GM23248 (cell line): ENCODE data around the gene ANKUB1. TPM values are rescaled to one million over a fixed set of nuclear protein-coding genes. Genes with fewer than 3 reads are reported as not detected.
A peak's percentile ranks its signal among the peaks of the same experiment; 100 is the strongest.

ENCODE experiments used
- DNase-seq: peaks from one replicate; pipeline ENCODE4 v3.0.0-alpha.2; 2015
- H2AFZ ChIP-seq: fragments of 200-600 bp; sonication (generic); 2 replicates; pipeline ENCODE4 v1.6.1; 2016; ENCODE audit warnings: antibody characterized with exemption
- H3F3A ChIP-seq: fragments of 200-600 bp; sonication (generic); 2 replicates; pipeline ENCODE4 v1.6.1; 2016; ENCODE audit warnings: mild to moderate bottlenecking, antibody characterized with exemption, mixed run types; ENCODE audit not compliant: insufficient read depth
- H3K27ac ChIP-seq: fragments of 200-600 bp; sonication (generic); 2 replicates; pipeline ENCODE4 v1.5.1; 2016; ENCODE audit warnings: mild to moderate bottlenecking
- H3K27me3 ChIP-seq: fragments of 200-600 bp; sonication (generic); replicated peaks from 2 replicates; pipeline ENCODE4 v1.6.1; 2016; ENCODE audit warnings: mild to moderate bottlenecking; ENCODE audit not compliant: insufficient read depth
- H3K36me3 ChIP-seq: fragments of 200-600 bp; sonication (generic); 2 replicates; pipeline ENCODE4 v1.6.1; 2016; ENCODE audit warnings: low read depth, mild to moderate bottlenecking
- H3K4me1 ChIP-seq: fragments of 200-600 bp; sonication (generic); 2 replicates; pipeline ENCODE4 v1.6.1; 2016; ENCODE audit warnings: mild to moderate bottlenecking; ENCODE audit not compliant: insufficient read depth
- H3K4me2 ChIP-seq: fragments of 200-600 bp; sonication (generic); one replicate; pipeline ENCODE4 v1.6.1; 2016; ENCODE audit warnings: mild to moderate bottlenecking; ENCODE audit not compliant: unreplicated experiment
- H3K4me3 ChIP-seq: fragments of 200-600 bp; sonication (generic); 2 replicates; pipeline ENCODE4 v1.5.1; 2016; ENCODE audit warnings: mild to moderate bottlenecking
- H3K79me2 ChIP-seq: fragments of 200-600 bp; sonication (generic); 2 replicates; pipeline ENCODE4 v1.6.1; 2016; ENCODE audit warnings: mild to moderate bottlenecking; ENCODE audit not compliant: insufficient read depth
- H3K9ac ChIP-seq: fragments of 200-600 bp; sonication (generic); 2 replicates; pipeline ENCODE4 v1.6.1; 2016; ENCODE audit warnings: mild to moderate bottlenecking
- H3K9me2 ChIP-seq: fragments of 200-600 bp; sonication (generic); 2 replicates; pipeline ENCODE4 v1.6.1; 2016; ENCODE audit warnings: mixed run types, mild to moderate bottlenecking, moderate library complexity; ENCODE audit not compliant: insufficient read depth
- H3K9me3 ChIP-seq: fragments of 200-600 bp; sonication (generic); one replicate; pipeline ENCODE4 v1.6.1; 2017; ENCODE audit warnings: low read depth
- H4K20me1 ChIP-seq: fragments of 200-600 bp; sonication (generic); 2 replicates; pipeline ENCODE4 v1.6.0; 2016; ENCODE audit not compliant: insufficient read depth
- EZH2 ChIP-seq: fragments of 200-600 bp; sonication (generic); IDR thresholded peaks from 2 replicates; pipeline ENCODE4 v1.6.1; 2018; ENCODE audit warnings: antibody characterized with exemption, mild to moderate bottlenecking; ENCODE audit not compliant: insufficient read depth, poor library complexity, severe bottlenecking
- EZH2phosphoT487 ChIP-seq: fragments of 200-600 bp; sonication (generic); IDR thresholded peaks from 2 replicates; pipeline ENCODE4 v1.6.1; 2018; ENCODE audit warnings: antibody characterized with exemption, moderate library complexity, mild to moderate bottlenecking, low read depth; ENCODE audit not compliant: insufficient read depth
- WGBS, 2 experiments: methylation state at CpG; one replicate each; pipeline ENCODE4 v1.1.6; 2015 to 2017; ENCODE audit warnings: low lambda C conversion rate in 2 of 2, low coverage in 1 of 2; ENCODE audit errors: missing lambda C conversion rate in 2 of 2; 5-methylcytosine and 5-hydroxymethylcytosine counted together
- in situ Hi-C: fragments of 300-500 bp; cut with MboI; formaldehyde crosslinking; loops from 2 replicates; pipeline ENCODE4 v1.15.0; 2020
- polyA plus RNA-seq: library from polyadenylated mRNA; unstranded; fragments of >200 nt; fragmentation: Nextera tagmentation; extraction: Ambion mirVana; gene quantifications from 2 replicates; pipeline ENCODE4 v1.2.1, GENCODE V29; 2016
- total RNA-seq: library from RNA; depleted of rRNA; stranded (reverse); fragments of >200 nt; shearing (Covaris generic); gene quantifications from 2 replicates; pipeline ENCODE4 v1.2.3, GENCODE V29; 2014

ANKUB1 gene
- total and polyA plus RNA-seq, 2 experiments from 2014 or later: not detected

DNA sequence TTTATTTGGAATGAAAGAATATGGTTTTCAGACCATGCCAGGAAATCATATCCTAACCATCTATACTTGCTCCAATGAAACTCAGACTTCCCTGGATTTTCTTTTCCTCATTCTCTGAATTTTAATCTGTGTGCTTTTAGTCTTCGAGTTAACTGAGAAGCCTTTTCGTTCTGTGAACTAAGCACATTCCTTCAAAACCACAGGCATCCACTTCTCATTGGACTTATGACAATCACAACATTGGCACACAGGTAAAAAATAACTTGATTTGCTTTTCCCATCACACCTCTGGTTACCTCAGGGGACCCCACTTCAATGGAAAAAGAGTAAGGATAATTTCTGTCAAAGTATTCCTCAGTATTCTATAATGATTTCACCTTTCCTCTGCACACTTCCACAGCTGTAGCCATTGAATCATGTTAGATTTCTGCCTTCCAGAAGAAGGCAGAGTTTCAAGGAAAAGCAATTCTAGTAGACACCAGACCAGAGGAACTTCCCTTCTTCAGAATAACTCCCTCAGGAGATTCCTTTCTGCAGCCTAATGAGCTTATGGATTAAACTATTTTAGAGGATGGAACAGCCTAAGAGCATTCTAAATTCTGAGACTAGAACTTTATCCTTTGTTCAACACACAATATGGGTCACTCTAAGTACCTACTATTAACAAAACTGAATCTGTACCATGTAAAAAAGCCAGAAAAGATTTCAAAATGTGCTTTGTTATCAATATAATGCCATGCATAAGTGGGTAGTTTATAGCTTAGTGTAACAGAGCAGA is 56.0 kb downstream of the ANKUB1 start:
- WGBS, 2 experiments: 33 to 39% methylated on average over 2 of the region's 2 CpGs
- Histone ChIP-seq H3K9me2 (no peaks in the 10 kb centered on the region), H3K9me3 (no peaks in the 10 kb centered on the region), H3K27ac (peak overlapping the region; percentile 26), H4K20me1 (no peaks in the 10 kb centered on the region), H3K79me2 (no peaks in the 10 kb centered on the region), H2AFZ (no peak overlapping the region), H3K4me1 (peaks cover 16% of the 10 kb centered on the region), H3K9ac (peak overlapping the region; percentile 14; the same call in 1 of the 2 replicates), H3F3A (peaks cover 25% of the 10 kb centered on the region), H3K36me3 (peaks cover 22% of the 10 kb centered on the region; the same call in 1 of the 2 replicates), H3K4me3 (no peak overlapping the region), H3K27me3 (no peaks in the 10 kb centered on the region), H3K4me2 (peak overlapping the region; percentile 3)
- in situ Hi-C loops: no loop called here
- TF ChIP-seq EZH2phosphoT487 (no peak), EZH2 (no peak)
- DNase-seq: peak; percentile 47

DNA sequence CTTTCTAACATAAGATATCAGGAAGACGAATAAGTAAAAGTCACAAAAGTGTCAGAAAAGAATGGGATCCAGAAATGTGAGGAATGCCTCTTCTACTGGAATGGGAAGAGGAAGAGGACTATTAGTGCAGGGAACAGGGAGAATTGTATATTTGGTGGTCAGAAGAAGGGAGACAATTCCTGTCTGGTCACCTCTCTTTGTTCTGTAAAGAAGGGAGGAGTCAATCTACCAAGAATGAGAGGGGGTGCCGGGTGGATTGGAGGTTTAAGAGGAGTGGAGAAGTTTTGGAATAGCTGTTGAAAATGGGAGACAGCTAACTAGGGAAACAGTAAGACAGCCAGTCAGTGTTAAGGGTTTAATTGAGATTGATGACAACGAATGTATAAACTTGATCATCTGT is 60.1 kb downstream of the ANKUB1 start:
- H3K4me1 ChIP-seq: peaks cover 17% of the 10 kb centered on the region
- no peaks in the 10 kb centered on the region for H3K9me2 ChIP-seq
- H4K20me1 ChIP-seq: no peaks in the 10 kb centered on the region
- no peak overlapping the region for H2AFZ ChIP-seq
- H3K36me3 ChIP-seq: no peaks in the 10 kb centered on the region
- TF ChIP-seq EZH2 (no peak), EZH2phosphoT487 (no peak)
- H3F3A ChIP-seq: peaks cover 12% of the 10 kb centered on the region
- H3K9ac ChIP-seq: no peak overlapping the region
- no peaks in the 10 kb centered on the region for H3K9me3 ChIP-seq
- no peaks in the 10 kb centered on the region for H3K79me2 ChIP-seq
- H3K27ac ChIP-seq: no peak overlapping the region
- no peak overlapping the region for H3K4me2 ChIP-seq
- in situ Hi-C loops: no loop called here
- 91 to 93% methylated on average over 3 of the region's 3 CpGs for WGBS, 2 experiments
- H3K27me3 ChIP-seq: no peaks in the 10 kb centered on the region
- no peak for DNase-seq
- no peak overlapping the region for H3K4me3 ChIP-seq

DNA sequence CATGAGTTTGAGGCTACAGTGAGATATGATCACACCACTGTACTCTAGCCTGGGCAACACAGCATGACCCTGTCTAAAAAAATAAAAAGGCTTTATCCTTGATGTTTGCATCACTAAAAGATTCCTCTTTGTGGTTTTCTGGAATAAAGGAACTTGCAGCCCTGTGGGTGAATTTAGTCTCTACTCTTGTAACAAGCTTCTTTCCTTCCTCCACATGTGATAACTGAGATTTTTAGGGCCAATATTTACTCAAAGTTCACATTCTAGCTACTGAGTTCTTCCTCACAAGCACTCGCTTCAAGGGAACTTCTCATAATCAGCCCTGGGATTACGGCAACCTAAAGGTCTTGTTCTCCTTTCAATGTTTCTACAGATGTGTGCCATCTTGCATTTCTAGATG is 64.7 kb downstream of the ANKUB1 start:
- Histone ChIP-seq H3K9me3 (no peaks in the 10 kb centered on the region), H3K4me2 (no peak overlapping the region), H3K27me3 (no peaks in the 10 kb centered on the region), H3K4me1 (peaks cover 7% of the 10 kb centered on the region; the same call in 1 of the 2 replicates), H3K9ac (no peak overlapping the region), H2AFZ (no peak overlapping the region), H3K4me3 (no peak overlapping the region), H3K27ac (no peak overlapping the region), H3K36me3 (no peaks in the 10 kb centered on the region), H3K9me2 (no peaks in the 10 kb centered on the region), H3K79me2 (no peaks in the 10 kb centered on the region), H4K20me1 (no peaks in the 10 kb centered on the region), H3F3A (no peaks in the 10 kb centered on the region)
- in situ Hi-C loops: no loop called here
- TF ChIP-seq EZH2 (no peak), EZH2phosphoT487 (no peak)
- no peak for DNase-seq
- WGBS, 2 experiments: 81% methylated on average over 2 of the region's 2 CpGs

- Histone ChIP-seq H3K9me2 (no peaks in the 10 kb centered on the region), H2AFZ (no peak overlapping the region), H3K9ac (no peak overlapping the region), H3K36me3 (no peaks in the 10 kb centered on the region), H3K4me1 (peaks cover 7% of the 10 kb centered on the region; the same call in 1 of the 2 replicates), H3K9me3 (no peaks in the 10 kb centered on the region), H3K27ac (no peak overlapping the region), H3K27me3 (no peaks in the 10 kb centered on the region), H3K4me2 (no peak overlapping the region), H3K4me3 (no peak overlapping the region), H3F3A (no peaks in the 10 kb centered on the region), H3K79me2 (no peaks in the 10 kb centered on the region), H4K20me1 (no peaks in the 10 kb centered on the region)
- WGBS, 2 experiments: 72 to 89% methylated on average over 2 of the region's 2 CpGs
- TF ChIP-seq EZH2phosphoT487 (no peak), EZH2 (no peak)
- peak; percentile 42 for DNase-seq
- in situ Hi-C loops: no loop called here
Observed at GRCh38 chr3:149726716-149727407, 65.5 kb downstream of the ANKUB1 start.
